ENCODE measurements around the gene HKDC1. TPM values are rescaled to one million over a fixed set of nuclear protein-coding genes. Genes with fewer than 3 reads are reported as not detected.

HKDC1 gene
- total RNA-seq, 1 experiment from 2014 or later: 1.7 TPM

DNA sequence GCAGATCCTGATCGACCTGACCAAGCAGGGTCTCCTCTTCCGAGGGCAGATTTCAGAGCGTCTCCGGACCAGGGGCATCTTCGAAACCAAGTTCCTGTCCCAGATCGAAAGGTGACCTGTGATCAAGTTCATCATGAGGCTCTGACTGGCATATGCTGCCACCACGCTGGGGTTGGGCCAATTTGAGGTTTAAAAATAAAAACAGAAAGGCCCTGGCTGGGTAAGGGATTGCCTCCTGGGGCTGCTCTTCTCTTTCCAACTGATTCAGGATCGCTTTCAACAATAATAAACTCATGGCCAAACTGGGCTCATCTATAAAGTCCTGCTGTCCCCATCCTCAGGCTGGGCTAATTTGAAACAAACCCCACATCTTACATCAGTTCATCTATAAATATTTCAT lies 41.1 kb downstream of the HKDC1 start:
- H3K9me2 ChIP-seq (ENCODE audit: insufficient read depth): no peaks in the 10 kb centered on the region
- H3K79me2 ChIP-seq (ENCODE audit: insufficient read depth, low read length): no peaks in the 10 kb centered on the region
- DNase-seq (ENCODE audit: low read depth, low spot score) (no peak), ATAC-seq (no peak)
- H4K20me1 ChIP-seq (ENCODE audit: insufficient read depth): no peaks in the 10 kb centered on the region
- TF ChIP-seq POLR2AphosphoS5 (IDR thresholded peaks at IDR 0.05; ENCODE audit: low read depth, low read length) (no peak), SIN3A (IDR thresholded peaks at IDR 0.05; ENCODE audit: low read depth) (no peak), SRF (IDR thresholded peaks at IDR 0.05; ENCODE audit: low read depth) (no peak), TCF7L2 (IDR thresholded peaks at IDR 0.05; ENCODE audit: borderline replicate concordance, extremely low read depth, insufficient read depth, insufficient read length) (no peak), ELF1 (IDR thresholded peaks at IDR 0.05; ENCODE audit: borderline replicate concordance, low read depth) (no peak), ZNF274 (IDR thresholded peaks at IDR 0.05; ENCODE audit: low read depth, low read length) (no peak), YY1 (IDR thresholded peaks at IDR 0.05; ENCODE audit: extremely low read depth, insufficient replicate concordance, low read depth, low read length) (no peak), EZH2 (IDR thresholded peaks at IDR 0.05) (no peak), EZH2phosphoT487 (IDR thresholded peaks at IDR 0.05; ENCODE audit: borderline replicate concordance) (no peak), SP1 (IDR thresholded peaks at IDR 0.05; ENCODE audit: low read depth) (no peak), JUND (IDR thresholded peaks at IDR 0.05) (no peak)
- TF ChIP-seq, protein P1, sequence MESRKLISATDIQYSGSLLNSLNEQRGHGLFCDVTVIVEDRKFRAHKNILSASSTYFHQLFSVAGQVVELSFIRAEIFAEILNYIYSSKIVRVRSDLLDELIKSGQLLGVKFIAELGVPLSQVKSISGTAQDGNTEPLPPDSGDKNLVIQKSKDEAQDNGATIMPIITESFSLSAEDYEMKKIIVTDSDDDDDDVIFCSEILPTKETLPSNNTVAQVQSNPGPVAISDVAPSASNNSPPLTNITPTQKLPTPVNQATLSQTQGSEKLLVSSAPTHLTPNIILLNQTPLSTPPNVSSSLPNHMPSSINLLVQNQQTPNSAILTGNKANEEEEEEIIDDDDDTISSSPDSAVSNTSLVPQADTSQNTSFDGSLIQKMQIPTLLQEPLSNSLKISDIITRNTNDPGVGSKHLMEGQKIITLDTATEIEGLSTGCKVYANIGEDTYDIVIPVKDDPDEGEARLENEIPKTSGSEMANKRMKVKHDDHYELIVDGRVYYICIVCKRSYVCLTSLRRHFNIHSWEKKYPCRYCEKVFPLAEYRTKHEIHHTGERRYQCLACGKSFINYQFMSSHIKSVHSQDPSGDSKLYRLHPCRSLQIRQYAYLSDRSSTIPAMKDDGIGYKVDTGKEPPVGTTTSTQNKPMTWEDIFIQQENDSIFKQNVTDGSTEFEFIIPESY (IDR thresholded peaks at IDR 0.05; ENCODE audit: extremely low read depth, insufficient replicate concordance, low read length): no peak
- TF ChIP-seq, protein P2, sequence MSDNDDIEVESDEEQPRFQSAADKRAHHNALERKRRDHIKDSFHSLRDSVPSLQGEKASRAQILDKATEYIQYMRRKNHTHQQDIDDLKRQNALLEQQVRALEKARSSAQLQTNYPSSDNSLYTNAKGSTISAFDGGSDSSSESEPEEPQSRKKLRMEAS (IDR thresholded peaks at IDR 0.05): no peak
- TF ChIP-seq, protein P3, sequence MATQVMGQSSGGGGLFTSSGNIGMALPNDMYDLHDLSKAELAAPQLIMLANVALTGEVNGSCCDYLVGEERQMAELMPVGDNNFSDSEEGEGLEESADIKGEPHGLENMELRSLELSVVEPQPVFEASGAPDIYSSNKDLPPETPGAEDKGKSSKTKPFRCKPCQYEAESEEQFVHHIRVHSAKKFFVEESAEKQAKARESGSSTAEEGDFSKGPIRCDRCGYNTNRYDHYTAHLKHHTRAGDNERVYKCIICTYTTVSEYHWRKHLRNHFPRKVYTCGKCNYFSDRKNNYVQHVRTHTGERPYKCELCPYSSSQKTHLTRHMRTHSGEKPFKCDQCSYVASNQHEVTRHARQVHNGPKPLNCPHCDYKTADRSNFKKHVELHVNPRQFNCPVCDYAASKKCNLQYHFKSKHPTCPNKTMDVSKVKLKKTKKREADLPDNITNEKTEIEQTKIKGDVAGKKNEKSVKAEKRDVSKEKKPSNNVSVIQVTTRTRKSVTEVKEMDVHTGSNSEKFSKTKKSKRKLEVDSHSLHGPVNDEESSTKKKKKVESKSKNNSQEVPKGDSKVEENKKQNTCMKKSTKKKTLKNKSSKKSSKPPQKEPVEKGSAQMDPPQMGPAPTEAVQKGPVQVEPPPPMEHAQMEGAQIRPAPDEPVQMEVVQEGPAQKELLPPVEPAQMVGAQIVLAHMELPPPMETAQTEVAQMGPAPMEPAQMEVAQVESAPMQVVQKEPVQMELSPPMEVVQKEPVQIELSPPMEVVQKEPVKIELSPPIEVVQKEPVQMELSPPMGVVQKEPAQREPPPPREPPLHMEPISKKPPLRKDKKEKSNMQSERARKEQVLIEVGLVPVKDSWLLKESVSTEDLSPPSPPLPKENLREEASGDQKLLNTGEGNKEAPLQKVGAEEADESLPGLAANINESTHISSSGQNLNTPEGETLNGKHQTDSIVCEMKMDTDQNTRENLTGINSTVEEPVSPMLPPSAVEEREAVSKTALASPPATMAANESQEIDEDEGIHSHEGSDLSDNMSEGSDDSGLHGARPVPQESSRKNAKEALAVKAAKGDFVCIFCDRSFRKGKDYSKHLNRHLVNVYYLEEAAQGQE (IDR thresholded peaks at IDR 0.05; ENCODE audit: low read depth): no peak
- H3K27ac ChIP-seq (ENCODE audit: low read depth, low read length): no peak overlapping the region
- H3K4me2 ChIP-seq (ENCODE audit: low read length): no peak overlapping the region
- no peak overlapping the region for H3K9ac ChIP-seq (ENCODE audit: low read length)
- H3K4me3 ChIP-seq (replicated peaks in 1 of 2; ENCODE audit: low read depth in 1 of 2, low read length in 2 of 2): no peak overlapping the region
- RAD21 ChIA-PET (ENCODE audit: low non-redundant PET in 1 of 2, low total read pairs in 2 of 2, uncharacterized antibody in 2 of 2, unreplicated experiment in 2 of 2): no interaction called here
- no peaks in the 10 kb centered on the region for H3K36me3 ChIP-seq (ENCODE audit: control insufficient read depth in 1 of 2, insufficient read depth in 2 of 2, low read length in 2 of 2)
- intact Hi-C loops (cut with micrococcal nuclease): no loop called here
- POLR2A ChIA-PET: no interaction called here
- no TSS peak for BruUV-seq (replicated peaks)
- H2AFZ ChIP-seq (ENCODE audit: low read depth, low read length, poor library complexity, severe bottlenecking): no peak overlapping the region
- no peaks in the 10 kb centered on the region; a peak in 1 of 4 replicates for H3K4me1 ChIP-seq (ENCODE audit: control insufficient read depth in 1 of 2, insufficient read depth in 2 of 2, low read length in 2 of 2)
- H3K27me3 ChIP-seq (ENCODE audit: insufficient read depth, low read length): no peaks in the 10 kb centered on the region
- CTCF ChIA-PET: no interaction called here
- no peaks in the 10 kb centered on the region for H3K9me3 ChIP-seq (ENCODE audit: control insufficient read depth in 1 of 2, insufficient read depth in 1 of 2, low read depth in 1 of 2, low read length in 2 of 2)
